ENCODE results near the gene PTTG1.

DNA sequence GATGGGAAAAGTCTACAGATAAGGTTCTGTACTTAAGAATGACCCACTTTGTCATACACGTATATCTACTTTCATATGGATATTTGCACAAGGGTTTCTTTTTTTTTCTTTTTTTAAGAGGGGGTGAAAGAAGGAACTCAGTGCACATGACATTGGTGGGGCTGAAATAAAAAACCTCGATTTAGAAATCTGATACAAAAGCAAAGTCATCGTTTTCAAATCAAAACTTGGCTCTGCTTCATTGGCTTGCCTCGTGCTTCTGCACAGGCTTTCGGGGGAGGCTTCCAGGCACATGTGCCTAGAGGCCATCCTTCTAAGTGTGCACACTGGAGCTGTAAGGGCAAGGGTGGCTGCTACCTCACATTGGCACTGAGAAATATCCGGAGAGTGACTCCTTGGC is 31.1 kb downstream of the PTTG1 start:
- TF ChIP-seq, protein P1, sequence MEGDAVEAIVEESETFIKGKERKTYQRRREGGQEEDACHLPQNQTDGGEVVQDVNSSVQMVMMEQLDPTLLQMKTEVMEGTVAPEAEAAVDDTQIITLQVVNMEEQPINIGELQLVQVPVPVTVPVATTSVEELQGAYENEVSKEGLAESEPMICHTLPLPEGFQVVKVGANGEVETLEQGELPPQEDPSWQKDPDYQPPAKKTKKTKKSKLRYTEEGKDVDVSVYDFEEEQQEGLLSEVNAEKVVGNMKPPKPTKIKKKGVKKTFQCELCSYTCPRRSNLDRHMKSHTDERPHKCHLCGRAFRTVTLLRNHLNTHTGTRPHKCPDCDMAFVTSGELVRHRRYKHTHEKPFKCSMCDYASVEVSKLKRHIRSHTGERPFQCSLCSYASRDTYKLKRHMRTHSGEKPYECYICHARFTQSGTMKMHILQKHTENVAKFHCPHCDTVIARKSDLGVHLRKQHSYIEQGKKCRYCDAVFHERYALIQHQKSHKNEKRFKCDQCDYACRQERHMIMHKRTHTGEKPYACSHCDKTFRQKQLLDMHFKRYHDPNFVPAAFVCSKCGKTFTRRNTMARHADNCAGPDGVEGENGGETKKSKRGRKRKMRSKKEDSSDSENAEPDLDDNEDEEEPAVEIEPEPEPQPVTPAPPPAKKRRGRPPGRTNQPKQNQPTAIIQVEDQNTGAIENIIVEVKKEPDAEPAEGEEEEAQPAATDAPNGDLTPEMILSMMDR (IDR thresholded peaks at IDR 0.05), result no peak
- no peak for TF ChIP-seq SMC3 (IDR thresholded peaks at IDR 0.05; ENCODE audit: low read depth, low read length)
- TF ChIP-seq, protein P2, sequence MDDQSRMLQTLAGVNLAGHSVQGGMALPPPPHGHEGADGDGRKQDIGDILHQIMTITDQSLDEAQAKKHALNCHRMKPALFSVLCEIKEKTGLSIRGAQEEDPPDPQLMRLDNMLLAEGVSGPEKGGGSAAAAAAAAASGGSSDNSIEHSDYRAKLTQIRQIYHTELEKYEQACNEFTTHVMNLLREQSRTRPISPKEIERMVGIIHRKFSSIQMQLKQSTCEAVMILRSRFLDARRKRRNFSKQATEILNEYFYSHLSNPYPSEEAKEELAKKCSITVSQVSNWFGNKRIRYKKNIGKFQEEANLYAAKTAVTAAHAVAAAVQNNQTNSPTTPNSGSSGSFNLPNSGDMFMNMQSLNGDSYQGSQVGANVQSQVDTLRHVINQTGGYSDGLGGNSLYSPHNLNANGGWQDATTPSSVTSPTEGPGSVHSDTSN (IDR thresholded peaks at IDR 0.05), result no peak
- no peak for TF ChIP-seq GABPA (IDR thresholded peaks at IDR 0.05; ENCODE audit: low read depth)
- TF ChIP-seq JUND (IDR thresholded peaks at IDR 0.05), result no peak
- TF ChIP-seq POLR2AphosphoS5 (IDR thresholded peaks at IDR 0.05; ENCODE audit: low read depth, low read length), result no peak
- no peak for TF ChIP-seq TEAD4 (IDR thresholded peaks at IDR 0.05; ENCODE audit: borderline replicate concordance, insufficient read depth)
- TF ChIP-seq FOXJ3 (CRISPR knock-in tag; IDR thresholded peaks at IDR 0.05), result no peak

Measured in SK-N-SH (cell line).